WTC11 (cell line): Measurements from ENCODE around the gene ADAM17. TPM values are rescaled to one million over a fixed set of nuclear protein-coding genes. Genes with fewer than 3 reads are reported as not detected.

Source experiments
- ATAC-seq: fragments of 200-7000 bp; cut with Tn5 transposase; 2 replicates; pipeline ENCODE4 v1.10.0; 2021; ENCODE audit warnings: mild to moderate bottlenecking, moderate library complexity
- CTCF ChIA-PET: fragments of 300-600 bp; sonication (Branson Sonifier 250); formaldehyde crosslinking; loops from one replicate; lab custom pipeline; 2021; ENCODE audit warnings: antibody characterized with exemption; lab: Charles Lee
- POLR2A ChIA-PET: fragments of 350-600 bp; sonication (Branson Sonifier 250); formaldehyde crosslinking; loops from one replicate; lab custom pipeline; 2021; ENCODE audit warnings: antibody characterized with exemption; lab: Charles Lee
- DNase-seq: peaks from one replicate; pipeline ENCODE4 v3.0.0; 2021; ENCODE audit warnings: low spot score
- H3K27ac Mint-ChIP-seq: 2 replicates; pipeline ENCODE4 v1.8.0; 2021; ENCODE audit warnings: mixed read lengths
- H3K27me3 Mint-ChIP-seq: 2 replicates; pipeline ENCODE4 v1.8.0; 2021; ENCODE audit warnings: low read depth, mild to moderate bottlenecking, moderate library complexity, mixed read lengths
- H3K36me3 Mint-ChIP-seq: 2 replicates; pipeline ENCODE4 v1.8.0; 2021; ENCODE audit warnings: mixed read lengths
- H3K4me1 Mint-ChIP-seq: 2 replicates; pipeline ENCODE4 v1.8.0; 2022; ENCODE audit warnings: mixed read lengths
- H3K4me3 Mint-ChIP-seq: 2 replicates; pipeline ENCODE4 v1.8.0; 2021; ENCODE audit warnings: mild to moderate bottlenecking, moderate library complexity, mixed read lengths
- H3K9me3 Mint-ChIP-seq: 2 replicates; pipeline ENCODE4 v1.8.0; 2021; ENCODE audit warnings: mixed read lengths
- ARID4B ChIP-seq: sonication (generic); formaldehyde crosslinking; IDR thresholded peaks from 2 replicates; pipeline ENCODE4 v1.8.0; 2023; ENCODE audit warnings: missing genetic modification reagents, mild to moderate bottlenecking, borderline replicate concordance
- ATF6 ChIP-seq: sonication (generic); formaldehyde crosslinking; IDR thresholded peaks from 2 replicates; pipeline ENCODE4 v1.8.1; 2023; ENCODE audit warnings: mild to moderate bottlenecking, missing genetic modification reagents
- ELF4 ChIP-seq: sonication (generic); formaldehyde crosslinking; IDR thresholded peaks from 2 replicates; pipeline ENCODE4 v1.8.1; 2022; ENCODE audit warnings: low read depth, mild to moderate bottlenecking, moderate library complexity, missing genetic modification reagents
- HMGXB4 ChIP-seq: sonication (generic); formaldehyde crosslinking; IDR thresholded peaks from 2 replicates; pipeline ENCODE4 v1.8.1; 2023; ENCODE audit warnings: mild to moderate bottlenecking, moderate library complexity, missing genetic modification reagents
- IRF1 ChIP-seq: sonication (generic); formaldehyde crosslinking; IDR thresholded peaks from 2 replicates; pipeline ENCODE4 v1.8.0; 2023; ENCODE audit warnings: missing genetic modification reagents
- SMAD3 ChIP-seq: sonication (generic); formaldehyde crosslinking; IDR thresholded peaks from 2 replicates; pipeline ENCODE4 v1.8.0; 2022; ENCODE audit warnings: missing genetic modification reagents, mild to moderate bottlenecking, borderline replicate concordance
- SP1 ChIP-seq: sonication (generic); formaldehyde crosslinking; conservative IDR thresholded peaks from 2 replicates; pipeline ENCODE4 v1.8.1; 2022; ENCODE audit warnings: missing genetic modification reagents
- TEAD1 ChIP-seq: sonication (generic); formaldehyde crosslinking; IDR thresholded peaks from 2 replicates; pipeline ENCODE4 v1.8.0; 2022; ENCODE audit warnings: mild to moderate bottlenecking, missing genetic modification reagents
- TEAD4 ChIP-seq: sonication (generic); formaldehyde crosslinking; IDR thresholded peaks from 2 replicates; pipeline ENCODE4 v1.8.0; 2022; ENCODE audit warnings: mild to moderate bottlenecking, missing genetic modification reagents
- ZBTB21 ChIP-seq: sonication (generic); formaldehyde crosslinking; IDR thresholded peaks from 2 replicates; pipeline ENCODE4 v1.8.1; 2023; ENCODE audit warnings: mild to moderate bottlenecking, missing genetic modification reagents, borderline replicate concordance
- ZBTB43 ChIP-seq: sonication (generic); formaldehyde crosslinking; IDR thresholded peaks from 2 replicates; pipeline ENCODE4 v1.8.1; 2023; ENCODE audit warnings: mild to moderate bottlenecking, missing genetic modification reagents
- ZNF425 ChIP-seq: fragments of 250-450 bp; sonication (Bioruptor Pico); conservative IDR thresholded peaks from 2 replicates; pipeline ENCODE4 v1.9.0; 2021; ENCODE audit warnings: mild to moderate bottlenecking
- total RNA-seq: library from RNA; stranded (reverse); gene quantifications from 3 replicates; pipeline ENCODE4 v1.2.3, GENCODE V29; 2021

Gene ADAM17
- total RNA-seq, 1 experiment from 2014 or later, result 25.9 TPM

- TF ChIP-seq ARID4B (CRISPR knock-in tag), result no peak
- TF ChIP-seq TEAD1, result no peak
- no peak for TF ChIP-seq IRF1 (CRISPR knock-in tag)
- TF ChIP-seq ZNF425 (CRISPR knock-in tag), result no peak
Observed at GRCh38 chr2:9602412-9602811, 46.8 kb upstream of the ADAM17 start (continued).

- peaks cover 53% of the 10 kb centered on the region for H3K36me3 Mint-ChIP-seq
- H3K27me3 Mint-ChIP-seq, result no peaks in the 10 kb centered on the region
- H3K9me3 Mint-ChIP-seq, result peaks cover 21% of the 10 kb centered on the region
- ChIA-PET CTCF (interaction anchor here (1.1 to 1.2 kb wide), 2 partner anchors 10 to 128 kb away, joined by 3 read pairs; no protein-coding TSS in a partner anchor), POLR2A (no interaction called here)
- H3K27ac Mint-ChIP-seq, result no peak overlapping the region
- H3K4me3 Mint-ChIP-seq, result no peak overlapping the region
- TF ChIP-seq ARID4B (CRISPR knock-in tag), result no peak
- no peak for TF ChIP-seq ZBTB43
- no peak for TF ChIP-seq ZBTB21 (CRISPR knock-in tag)
- no peak for TF ChIP-seq ELF4 (CRISPR knock-in tag)
- no peak for TF ChIP-seq SP1 (CRISPR knock-in tag)
- TF ChIP-seq TEAD4 (CRISPR knock-in tag), result no peak
- no peak for TF ChIP-seq SMAD3 (CRISPR knock-in tag)
- TF ChIP-seq HMGXB4 (CRISPR knock-in tag), result no peak
- TF ChIP-seq ATF6, result no peak
- peaks cover 9% of the 10 kb centered on the region; the same call in 1 of the 2 replicates for H3K4me1 Mint-ChIP-seq
- ATAC-seq, result no peak
- DNase-seq, result no peak
Observed at GRCh38 chr2:9601397-9601796, 45.8 kb upstream of the ADAM17 start.
